Ascending aorta (tissue), 2 donors: Measurements from ENCODE around the gene FOXO1. TPM values are rescaled to one million over a fixed set of nuclear protein-coding genes. Genes with fewer than 3 reads are reported as not detected.

Source experiments
- DNase-seq, 2 donors: peaks; one replicate each; pipeline ENCODE4 v3.0.0-alpha.2; 2019; ENCODE audit warnings: low spot score in 2 of 2
- H3K27ac ChIP-seq, 2 donors: fragments of 200-600 bp; sonication (generic); one replicate each; pipeline ENCODE4 v1.5.1; 2016 to 2017; ENCODE audit warnings: mild to moderate bottlenecking in 1 of 2
- H3K27me3 ChIP-seq: fragments of 200-600 bp; sonication (generic); one replicate; pipeline ENCODE4 v1.5.1; 2017
- H3K36me3 ChIP-seq, 2 donors: fragments of 200-600 bp; sonication (generic); one replicate each; pipeline ENCODE4 v1.5.1; 2016
- H3K4me1 ChIP-seq, 2 donors: fragments of 200-600 bp; sonication (generic); one replicate each; pipeline ENCODE4 v1.5.1; 2016 to 2017; ENCODE audit warnings: mild to moderate bottlenecking in 1 of 2
- H3K4me3 ChIP-seq, 2 donors: fragments of 200-600 bp; sonication (generic); one replicate each; pipeline ENCODE4 v1.5.1; 2016 to 2017; ENCODE audit warnings: mild to moderate bottlenecking in 1 of 2
- H3K9me3 ChIP-seq, 2 donors: fragments of 200-600 bp; sonication (generic); one replicate each; pipeline ENCODE4 v1.5.1; 2016
- intact Hi-C: fragments of 100-400 bp; cut with DNase I; formaldehyde crosslinking; loops from one replicate; pipeline ENCODE4 v1.15.1; 2023
- total RNA-seq: library from RNA; depleted of rRNA; stranded (reverse); fragments of >200 nt; gene quantifications from one replicate; pipeline ENCODE4 v1.1.0, GENCODE V29; 2016
- TF ChIP-seq, protein P1 (sequence below), 3 experiments: fragments of 200-600 bp in 2 of 3; fragments of 450-650 bp in 1 of 3; sonication (generic) in 2 of 3; IDR thresholded peaks; one replicate each; pipeline ENCODE4 v1.5.1; 2016 to 2019; ENCODE audit warnings: antibody characterized with exemption in 3 of 3, mild to moderate bottlenecking in 1 of 3, moderate library complexity in 1 of 3

The FOXO1 gene
- total RNA-seq, 1 donor from 2014 or later = 65.1 TPM

DNA sequence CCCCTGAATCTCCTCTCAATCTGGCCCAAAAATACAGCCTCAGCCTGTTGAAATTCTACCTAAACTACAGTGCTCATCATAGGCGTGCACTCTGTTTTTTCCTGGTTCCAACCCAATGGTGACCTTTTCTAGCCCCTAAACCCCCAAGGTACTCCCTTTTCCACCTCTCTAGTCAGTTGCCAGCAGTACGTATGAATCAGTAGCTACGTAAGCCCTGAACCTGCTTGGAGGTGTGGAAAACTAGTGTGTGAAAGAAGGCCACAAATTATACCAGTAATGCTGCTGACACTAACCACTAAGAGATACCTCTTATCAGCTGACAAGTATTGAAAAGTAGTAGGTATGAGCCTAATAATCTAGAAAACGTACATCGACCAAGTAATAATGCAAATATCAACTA lies 60.9 kb downstream of the FOXO1 start:
- DNase-seq = no peak
- H3K4me1 ChIP-seq = peaks cover 0 to 3% of the 10 kb centered on the region in 2 donors
- H3K36me3 ChIP-seq = no peaks in the 10 kb centered on the region
- no peaks in the 10 kb centered on the region for H3K9me3 ChIP-seq
- H3K4me3 ChIP-seq = no peak overlapping the region
- TF ChIP-seq, protein P1, sequence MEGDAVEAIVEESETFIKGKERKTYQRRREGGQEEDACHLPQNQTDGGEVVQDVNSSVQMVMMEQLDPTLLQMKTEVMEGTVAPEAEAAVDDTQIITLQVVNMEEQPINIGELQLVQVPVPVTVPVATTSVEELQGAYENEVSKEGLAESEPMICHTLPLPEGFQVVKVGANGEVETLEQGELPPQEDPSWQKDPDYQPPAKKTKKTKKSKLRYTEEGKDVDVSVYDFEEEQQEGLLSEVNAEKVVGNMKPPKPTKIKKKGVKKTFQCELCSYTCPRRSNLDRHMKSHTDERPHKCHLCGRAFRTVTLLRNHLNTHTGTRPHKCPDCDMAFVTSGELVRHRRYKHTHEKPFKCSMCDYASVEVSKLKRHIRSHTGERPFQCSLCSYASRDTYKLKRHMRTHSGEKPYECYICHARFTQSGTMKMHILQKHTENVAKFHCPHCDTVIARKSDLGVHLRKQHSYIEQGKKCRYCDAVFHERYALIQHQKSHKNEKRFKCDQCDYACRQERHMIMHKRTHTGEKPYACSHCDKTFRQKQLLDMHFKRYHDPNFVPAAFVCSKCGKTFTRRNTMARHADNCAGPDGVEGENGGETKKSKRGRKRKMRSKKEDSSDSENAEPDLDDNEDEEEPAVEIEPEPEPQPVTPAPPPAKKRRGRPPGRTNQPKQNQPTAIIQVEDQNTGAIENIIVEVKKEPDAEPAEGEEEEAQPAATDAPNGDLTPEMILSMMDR (IDR thresholded peaks at IDR 0.05) = no peak
- intact Hi-C loops = no loop called here
- H3K27me3 ChIP-seq = no peaks in the 10 kb centered on the region
- no peak overlapping the region for H3K27ac ChIP-seq

DNA sequence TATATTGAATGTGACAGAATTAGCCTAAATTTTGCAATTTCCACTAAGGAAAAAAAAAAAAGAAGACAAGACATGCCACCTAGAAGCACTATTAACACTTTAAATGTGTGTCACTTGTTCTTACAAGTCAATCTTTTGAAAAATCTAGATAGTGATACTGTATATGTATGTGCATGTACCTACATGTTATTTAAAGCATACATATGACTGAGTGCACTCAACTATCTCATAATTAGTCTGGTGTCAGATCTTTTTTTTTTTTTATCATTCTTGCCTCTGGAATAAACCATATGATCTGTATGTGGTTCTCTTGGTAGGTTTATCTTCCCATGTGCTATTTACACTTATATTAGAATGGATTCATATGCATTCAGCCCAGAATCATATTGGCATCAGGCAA lies 62.3 kb downstream of the FOXO1 start:
- H3K36me3 ChIP-seq = no peaks in the 10 kb centered on the region
- intact Hi-C loops = no loop called here

DNA sequence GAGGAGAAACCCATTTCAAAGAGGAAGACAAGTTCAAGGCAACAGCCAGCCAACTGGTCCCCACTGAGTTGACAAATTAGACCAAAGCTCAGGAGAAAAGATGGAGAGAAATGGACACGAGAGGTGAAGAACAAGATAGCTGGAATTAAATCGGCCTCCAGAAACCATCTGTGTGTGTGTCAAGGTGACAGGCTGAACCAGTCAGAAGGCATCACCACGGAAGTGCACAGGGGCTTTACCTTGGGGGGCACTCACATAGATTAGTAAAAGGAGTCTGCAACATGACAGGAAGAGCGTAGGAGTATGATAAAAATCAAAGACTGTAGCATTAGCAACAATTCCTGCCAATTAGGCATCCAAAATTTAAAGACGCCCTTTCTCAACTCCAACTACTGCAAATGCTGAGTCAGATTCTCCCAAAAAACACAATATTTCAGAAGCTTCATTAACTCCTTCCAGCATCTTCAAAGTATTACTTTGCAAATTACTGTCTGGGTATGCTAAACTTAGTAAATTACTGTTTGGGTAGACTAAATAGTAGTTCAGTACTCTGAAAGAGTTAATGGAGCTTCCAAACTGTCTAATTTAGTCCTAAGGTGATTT lies 66.2 kb downstream of the FOXO1 start:
- no peaks in the 10 kb centered on the region for H3K9me3 ChIP-seq
- peaks cover 0 to 23% of the 10 kb centered on the region in 2 donors for H3K4me1 ChIP-seq
- intact Hi-C loops = no loop called here
- TF ChIP-seq, protein P1 (IDR thresholded peaks at IDR 0.05) = no peak
- H3K36me3 ChIP-seq = no peaks in the 10 kb centered on the region
- H3K4me3 ChIP-seq = no peak overlapping the region
- no peaks in the 10 kb centered on the region for H3K27me3 ChIP-seq
- H3K27ac ChIP-seq = no peak overlapping the region
- no peak for DNase-seq

More for the DNA sequence above, 62.3 kb downstream of the FOXO1 start:
- no peaks in the 10 kb centered on the region for H3K27me3 ChIP-seq
- H3K4me1 ChIP-seq = no peaks in the 10 kb centered on the region
- H3K27ac ChIP-seq = no peak overlapping the region
- no peak for DNase-seq
- TF ChIP-seq, protein P1 (IDR thresholded peaks at IDR 0.05) = no peak
- H3K9me3 ChIP-seq = no peaks in the 10 kb centered on the region
- no peak overlapping the region for H3K4me3 ChIP-seq

DNA sequence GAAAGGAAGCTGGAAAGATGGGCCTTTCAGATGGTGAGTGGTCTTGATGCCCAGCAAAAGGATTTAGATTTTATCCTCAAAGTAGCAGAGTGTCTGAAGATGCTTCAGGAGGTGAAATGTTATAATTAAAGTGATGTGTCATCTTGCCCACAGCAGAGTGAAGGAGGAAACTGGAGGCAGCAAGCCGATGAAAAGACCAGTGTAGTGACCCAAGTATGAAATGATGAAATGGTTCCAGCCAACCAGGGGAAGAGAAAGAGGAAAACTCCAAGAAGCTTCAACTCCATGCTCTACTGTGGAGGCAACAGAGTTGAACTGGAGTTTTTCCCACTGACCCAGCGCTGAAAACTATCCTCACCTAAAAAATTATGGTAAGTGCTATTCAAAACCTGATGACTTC lies 66.7 kb downstream of the FOXO1 start:
- Histone ChIP-seq H3K27ac (no peak overlapping the region), H3K4me1 (peaks cover 0 to 23% of the 10 kb centered on the region in 2 donors), H3K9me3 (no peaks in the 10 kb centered on the region), H3K4me3 (no peak overlapping the region), H3K27me3 (no peaks in the 10 kb centered on the region), H3K36me3 (no peaks in the 10 kb centered on the region)
- intact Hi-C loops = no loop called here
- no peak for DNase-seq
- TF ChIP-seq, protein P1 (IDR thresholded peaks at IDR 0.05) = no peak

DNA sequence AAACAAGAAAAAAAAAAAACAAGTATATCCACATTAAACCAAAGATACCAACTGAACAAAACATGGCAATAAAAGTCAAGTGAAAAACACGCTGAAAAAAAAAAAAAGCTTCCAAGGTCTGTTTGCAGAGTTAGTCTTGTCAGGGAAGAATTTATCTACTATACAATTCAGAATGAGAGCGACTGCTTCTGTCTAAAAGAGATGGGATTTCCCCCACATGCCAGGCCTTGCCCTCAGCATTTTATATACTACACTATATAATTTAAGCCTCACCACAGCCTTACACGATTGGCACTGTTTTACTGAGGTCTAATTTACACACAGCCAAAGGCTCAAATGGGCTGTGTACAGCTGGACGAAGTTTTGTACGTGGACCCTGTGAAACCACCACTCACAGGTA lies 67.3 kb downstream of the FOXO1 start:
- Histone ChIP-seq H3K27ac (no peak overlapping the region), H3K27me3 (no peaks in the 10 kb centered on the region), H3K4me1 (peaks cover 0 to 23% of the 10 kb centered on the region in 2 donors), H3K36me3 (no peaks in the 10 kb centered on the region), H3K9me3 (no peaks in the 10 kb centered on the region), H3K4me3 (no peak overlapping the region)
- intact Hi-C loops = no loop called here
- no peak for DNase-seq
- TF ChIP-seq, protein P1 (IDR thresholded peaks at IDR 0.05) = no peak

DNA sequence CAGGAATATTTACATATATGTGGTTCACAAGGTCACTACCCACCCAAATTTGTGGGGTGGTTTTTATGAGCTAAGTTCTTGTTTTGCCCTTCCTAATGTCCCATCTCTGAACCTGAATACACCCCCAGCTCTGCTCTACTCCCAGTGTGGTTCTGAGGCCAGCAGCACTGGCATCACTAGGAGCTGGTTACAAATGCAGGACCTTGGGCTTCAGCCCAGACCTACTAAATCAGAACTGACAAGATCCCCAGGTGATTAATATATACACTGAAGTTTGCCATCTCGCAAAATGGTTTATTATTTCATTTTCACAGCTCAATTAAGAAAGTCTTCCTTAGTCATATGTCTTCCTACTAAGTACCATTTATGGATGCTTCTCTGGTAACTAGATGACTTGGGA lies 67.9 kb downstream of the FOXO1 start:
- H3K4me1 ChIP-seq = peaks cover 0 to 23% of the 10 kb centered on the region in 2 donors
- DNase-seq = no peak
- intact Hi-C loops = no loop called here

More for the DNA sequence above, 67.9 kb downstream of the FOXO1 start:
- H3K4me3 ChIP-seq = no peak overlapping the region
- H3K27me3 ChIP-seq = no peaks in the 10 kb centered on the region
- no peak overlapping the region for H3K27ac ChIP-seq
- TF ChIP-seq, protein P1 (IDR thresholded peaks at IDR 0.05) = no peak
- no peaks in the 10 kb centered on the region for H3K9me3 ChIP-seq
- H3K36me3 ChIP-seq = no peaks in the 10 kb centered on the region
